VCaP (cell line): ENCODE data around the gene AP1AR.

Experiments used
- H3K27ac ChIP-seq: fragments of 450-650 bp; 2 replicates; pipeline ENCODE4 v1.5.1; 2017
- CTCF ChIP-seq: fragments of 450-650 bp; conservative IDR thresholded peaks from 2 replicates; pipeline ENCODE4 v1.5.1; 2017; ENCODE audit warnings: mild to moderate bottlenecking, moderate library complexity

AP1AR gene

GRCh38 chr4:112252234-112252633 is 20.6 kb downstream of the AP1AR start:
- no peak for TF ChIP-seq CTCF

DNA sequence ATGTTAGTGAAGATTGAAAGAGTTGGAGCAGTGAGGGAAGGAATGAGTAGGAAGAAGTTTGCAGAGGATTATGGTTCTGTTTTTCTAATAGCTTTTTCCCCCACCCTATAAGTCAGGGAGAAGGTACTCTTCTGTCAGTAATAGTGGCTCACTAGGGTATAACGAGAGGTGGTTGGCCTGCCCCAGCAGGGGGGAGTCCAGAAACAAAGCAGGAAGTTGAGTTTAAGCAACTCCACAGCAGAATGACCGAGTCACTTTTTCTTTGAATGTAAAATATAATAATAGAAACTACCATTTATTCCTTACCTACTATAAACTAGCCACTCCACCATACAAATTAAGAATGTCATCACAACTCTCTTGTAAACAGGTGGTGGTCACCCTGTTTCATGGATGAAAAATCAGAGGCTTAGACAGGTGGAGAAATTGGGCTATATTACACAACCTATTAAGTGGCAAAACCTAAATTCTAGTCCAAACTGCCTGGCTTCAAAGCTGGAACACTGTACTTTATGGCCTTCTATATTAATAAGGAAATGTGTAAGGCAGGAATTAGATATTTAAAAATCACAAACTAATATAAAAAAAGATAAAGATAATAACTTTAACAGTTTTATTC is 21.9 kb downstream of the AP1AR start:
- TF ChIP-seq CTCF, result no peak
- H3K27ac ChIP-seq, result no peak overlapping the region

More at GRCh38 chr4:112252234-112252633, 20.6 kb downstream of the AP1AR start:
- H3K27ac ChIP-seq, result no peak overlapping the region

- TF ChIP-seq CTCF, result no peak
Observed at GRCh38 chr4:112257098-112257497, 25.5 kb downstream of the AP1AR start.

GRCh38 chr4:112266823-112267222 is 35.2 kb downstream of the AP1AR start:
- peak; percentile 77 for TF ChIP-seq CTCF
- H3K27ac ChIP-seq, result no peak overlapping the region

More at GRCh38 chr4:112257098-112257497, 25.5 kb downstream of the AP1AR start:
- H3K27ac ChIP-seq, result peak overlapping the region; percentile 42

- no peak for TF ChIP-seq CTCF
- no peak overlapping the region for H3K27ac ChIP-seq
Observed at GRCh38 chr4:112270051-112270450, 38.5 kb downstream of the AP1AR start.

GRCh38 chr4:112270640-112271421 is 39.2 kb downstream of the AP1AR start:
- TF ChIP-seq CTCF, result no peak
- H3K27ac ChIP-seq, result no peak overlapping the region

- H3K27ac ChIP-seq, result no peak overlapping the region
- TF ChIP-seq CTCF, result no peak
Observed at GRCh38 chr4:112272292-112272691, 40.7 kb downstream of the AP1AR start.
